ENCODE data around the gene MATN1.

DNA sequence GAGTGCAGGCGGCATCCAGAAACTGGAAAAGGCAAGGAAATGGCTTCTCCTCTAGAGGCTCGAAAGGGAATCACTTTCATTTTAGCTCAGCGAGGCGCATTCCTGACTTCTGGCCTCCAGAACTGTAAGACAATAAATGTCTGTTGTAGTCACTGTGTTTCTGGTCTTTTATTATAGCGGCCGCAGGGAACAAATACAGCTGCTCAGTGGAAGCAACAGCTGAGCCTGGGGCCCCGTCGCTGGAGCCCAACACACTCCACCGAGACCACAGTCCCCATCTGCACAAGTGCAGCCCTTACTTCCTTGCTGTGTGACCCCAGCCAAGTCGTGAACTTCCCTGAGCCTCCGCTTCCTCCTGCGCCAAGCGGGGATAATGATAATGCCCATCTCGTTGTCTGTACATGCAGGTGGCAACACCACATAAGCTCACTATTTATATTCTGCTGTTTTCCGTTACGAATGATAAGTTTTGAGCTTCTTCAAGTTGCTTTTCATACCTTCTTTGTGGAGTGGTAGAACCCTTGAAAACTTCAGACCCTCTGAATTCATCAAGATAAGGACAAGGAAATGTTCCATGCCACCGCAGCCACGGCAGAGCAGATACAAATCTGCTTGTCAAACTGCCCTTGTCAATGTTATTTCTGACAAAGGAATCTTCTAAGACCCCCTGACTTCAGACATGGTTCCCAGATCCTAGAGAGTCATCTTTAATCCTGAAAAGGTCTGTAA lies 37.4 kb upstream of the MATN1 start:
- TF ChIP-seq, protein P1, sequence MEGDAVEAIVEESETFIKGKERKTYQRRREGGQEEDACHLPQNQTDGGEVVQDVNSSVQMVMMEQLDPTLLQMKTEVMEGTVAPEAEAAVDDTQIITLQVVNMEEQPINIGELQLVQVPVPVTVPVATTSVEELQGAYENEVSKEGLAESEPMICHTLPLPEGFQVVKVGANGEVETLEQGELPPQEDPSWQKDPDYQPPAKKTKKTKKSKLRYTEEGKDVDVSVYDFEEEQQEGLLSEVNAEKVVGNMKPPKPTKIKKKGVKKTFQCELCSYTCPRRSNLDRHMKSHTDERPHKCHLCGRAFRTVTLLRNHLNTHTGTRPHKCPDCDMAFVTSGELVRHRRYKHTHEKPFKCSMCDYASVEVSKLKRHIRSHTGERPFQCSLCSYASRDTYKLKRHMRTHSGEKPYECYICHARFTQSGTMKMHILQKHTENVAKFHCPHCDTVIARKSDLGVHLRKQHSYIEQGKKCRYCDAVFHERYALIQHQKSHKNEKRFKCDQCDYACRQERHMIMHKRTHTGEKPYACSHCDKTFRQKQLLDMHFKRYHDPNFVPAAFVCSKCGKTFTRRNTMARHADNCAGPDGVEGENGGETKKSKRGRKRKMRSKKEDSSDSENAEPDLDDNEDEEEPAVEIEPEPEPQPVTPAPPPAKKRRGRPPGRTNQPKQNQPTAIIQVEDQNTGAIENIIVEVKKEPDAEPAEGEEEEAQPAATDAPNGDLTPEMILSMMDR (conservative IDR thresholded peaks at IDR 0.05; ENCODE audit: low read length): no peak
- TF ChIP-seq EZH2phosphoT487 (IDR thresholded peaks at IDR 0.05; ENCODE audit: borderline replicate concordance, low read depth, low read length): no peak

Measured in OCI-LY7 (cell line).